CD14-positive monocyte (primary cell): ENCODE data around the gene ZNF341. TPM values are rescaled to one million over a fixed set of nuclear protein-coding genes. Genes with fewer than 3 reads are reported as not detected.

Experiments
- DNase-seq, 3 donors: peaks; one replicate each; pipeline ENCODE4 v3.0.0-alpha.2; 2011 to 2022
- H2AFZ ChIP-seq: 2 replicates; pipeline ENCODE4 v1.6.0; 2012; ENCODE audit warnings: mild to moderate bottlenecking, low read depth, low read length, inconsistent platforms; ENCODE audit not compliant: insufficient read depth, poor library complexity, severe bottlenecking
- H3K27ac ChIP-seq, 2 donors: 1 replicate in 1 of 2; 2 replicates in 1 of 2; pipeline ENCODE4 v1.5.1; 2012 to 2013; ENCODE audit warnings: low read length in 2 of 2, control low read depth in 1 of 2, inconsistent platforms in 1 of 2, low read depth in 1 of 2, mild to moderate bottlenecking in 1 of 2
- H3K27me3 ChIP-seq, 2 donors: one replicate each; pipeline versions ENCODE4 v1.6.0 to v1.6.1; 2011 to 2013; ENCODE audit warnings: low read length in 2 of 2; ENCODE audit not compliant: control insufficient read depth in 2 of 2, insufficient read depth in 2 of 2
- H3K36me3 ChIP-seq, 2 donors: replicated peaks in 1 of 2; 1 replicate in 1 of 2; 2 replicates in 1 of 2; pipeline versions ENCODE4 v1.5.1 to v1.6.1; 2012 to 2013; ENCODE audit warnings: low read length in 2 of 2, control low read depth in 1 of 2, inconsistent platforms in 1 of 2, mild to moderate bottlenecking in 1 of 2; ENCODE audit not compliant: insufficient read depth in 2 of 2, control insufficient read depth in 1 of 2
- H3K4me1 ChIP-seq, 2 donors: 1 replicate in 1 of 2; 2 replicates in 1 of 2; pipeline versions ENCODE4 v1.5.1 to v1.6.1; 2012 to 2013; ENCODE audit warnings: low read length in 2 of 2, control low read depth in 1 of 2, inconsistent platforms in 1 of 2, mild to moderate bottlenecking in 1 of 2, moderate library complexity in 1 of 2; ENCODE audit not compliant: insufficient read depth in 2 of 2, control insufficient read depth in 1 of 2
- H3K4me2 ChIP-seq: replicated peaks from 2 replicates; pipeline ENCODE3; 2012; ENCODE audit warnings: low read length, moderate library complexity, mild to moderate bottlenecking; ENCODE audit not compliant: poor library complexity, severe bottlenecking; ENCODE audit errors: extremely low read depth
- H3K4me3 ChIP-seq, 3 experiments: fragments of 200-600 bp in 1 of 3; sonication (generic) in 1 of 3; replicated peaks in 1 of 3; 1 replicate in 2 of 3; 2 replicates in 1 of 3; pipeline ENCODE4 v1.5.1; 2011 to 2013; ENCODE audit warnings: low read length in 3 of 3, mild to moderate bottlenecking in 3 of 3, control low read depth in 2 of 3, low read depth in 2 of 3, inconsistent platforms in 1 of 3, moderate library complexity in 1 of 3
- H3K79me2 ChIP-seq: 2 replicates; pipeline ENCODE4 v1.6.0; 2012; ENCODE audit warnings: mild to moderate bottlenecking, control low read depth, inconsistent platforms, low read length, moderate library complexity; ENCODE audit not compliant: insufficient read depth
- H3K9ac ChIP-seq: 2 replicates; pipeline ENCODE4 v1.6.0; 2017; ENCODE audit warnings: low read length, mild to moderate bottlenecking; ENCODE audit not compliant: insufficient read depth, poor library complexity, severe bottlenecking
- H3K9me3 ChIP-seq, 2 donors: replicated peaks in 1 of 2; 1 replicate in 1 of 2; 2 replicates in 1 of 2; pipeline versions ENCODE4 v1.5.1 to v1.6.1; 2012 to 2013; ENCODE audit warnings: low read length in 2 of 2, control low read depth in 1 of 2; ENCODE audit not compliant: control insufficient read depth in 1 of 2, insufficient read depth in 1 of 2
- H4K20me1 ChIP-seq: 2 replicates; pipeline ENCODE4 v1.6.0; 2012; ENCODE audit warnings: mild to moderate bottlenecking, low read length, control low read depth, moderate library complexity; ENCODE audit not compliant: insufficient read depth
- H3K27ac Mint-ChIP-seq, 7 donors: one replicate each; pipeline ENCODE4 v1.8.0; 2020; ENCODE audit warnings: mild to moderate bottlenecking in 7 of 7, mixed read lengths in 7 of 7, moderate library complexity in 6 of 7, inconsistent platforms in 2 of 7
- H3K27me3 Mint-ChIP-seq, 3 donors: one replicate each; pipeline ENCODE4 v1.8.0; 2021 to 2022; ENCODE audit warnings: low read depth in 3 of 3, mild to moderate bottlenecking in 3 of 3, mixed read lengths in 3 of 3, moderate library complexity in 3 of 3, inconsistent platforms in 1 of 3
- H3K36me3 Mint-ChIP-seq, 2 donors: one replicate each; pipeline ENCODE4 v1.8.0; 2020; ENCODE audit warnings: mixed read lengths in 2 of 2, inconsistent platforms in 1 of 2, mild to moderate bottlenecking in 1 of 2
- H3K4me1 Mint-ChIP-seq: one replicate; pipeline ENCODE4 v1.8.0; 2020; ENCODE audit warnings: mild to moderate bottlenecking, mixed read lengths
- H3K4me3 Mint-ChIP-seq, 2 donors: one replicate each; pipeline ENCODE4 v1.8.0; 2020; ENCODE audit warnings: mild to moderate bottlenecking in 2 of 2, mixed read lengths in 2 of 2, moderate library complexity in 1 of 2
- H3K9me3 Mint-ChIP-seq, 7 donors: one replicate each; pipeline ENCODE4 v1.8.0; 2020 to 2022; ENCODE audit warnings: mixed read lengths in 7 of 7, mild to moderate bottlenecking in 6 of 7, moderate library complexity in 6 of 7, inconsistent platforms in 2 of 7
- WGBS: methylation state at CpG from one replicate; pipeline ENCODE4 v1.1.5; 2013; ENCODE audit warnings: missing lambda C conversion rate; ENCODE audit not compliant: insufficient coverage; 5-methylcytosine and 5-hydroxymethylcytosine counted together
- intact Hi-C, 2 donors: fragments of 100-400 bp; cut with micrococcal nuclease; formaldehyde crosslinking; loops; one replicate each; pipeline versions ENCODE4 v1.15.0 to v1.15.1; 2023
- polyA plus RNA-seq, 3 donors: library from polyadenylated mRNA; depleted of rRNA in 1 of 3; unstranded in 2 of 3; stranded (reverse) in 1 of 3; fragments of 300-500 nt in 2 of 3; fragments of >200 nt in 1 of 3; fragmentation: Illumina TruSeq in 2 of 3; gene quantifications; 1 replicate in 2 of 3; 2 replicates in 1 of 3; pipeline ENCODE4 v1.2.3, GENCODE V29; 2012 to 2021
- TF ChIP-seq, protein P1 (sequence below): fragments of 200-600 bp; IDR thresholded peaks from one replicate; pipeline ENCODE4 v1.8.0; 2022; ENCODE audit warnings: antibody characterized with exemption, mild to moderate bottlenecking

Gene ZNF341
- polyA plus RNA-seq, 3 donors: 1.1 to 10.3 (median 2.3) TPM

- H4K20me1 ChIP-seq: no peaks in the 10 kb centered on the region
- H3K9ac ChIP-seq: no peak overlapping the region
- H3K27me3 ChIP-seq: no peaks in the 10 kb centered on the region
- no peak overlapping the region for H2AFZ ChIP-seq
- TF ChIP-seq, protein P1, sequence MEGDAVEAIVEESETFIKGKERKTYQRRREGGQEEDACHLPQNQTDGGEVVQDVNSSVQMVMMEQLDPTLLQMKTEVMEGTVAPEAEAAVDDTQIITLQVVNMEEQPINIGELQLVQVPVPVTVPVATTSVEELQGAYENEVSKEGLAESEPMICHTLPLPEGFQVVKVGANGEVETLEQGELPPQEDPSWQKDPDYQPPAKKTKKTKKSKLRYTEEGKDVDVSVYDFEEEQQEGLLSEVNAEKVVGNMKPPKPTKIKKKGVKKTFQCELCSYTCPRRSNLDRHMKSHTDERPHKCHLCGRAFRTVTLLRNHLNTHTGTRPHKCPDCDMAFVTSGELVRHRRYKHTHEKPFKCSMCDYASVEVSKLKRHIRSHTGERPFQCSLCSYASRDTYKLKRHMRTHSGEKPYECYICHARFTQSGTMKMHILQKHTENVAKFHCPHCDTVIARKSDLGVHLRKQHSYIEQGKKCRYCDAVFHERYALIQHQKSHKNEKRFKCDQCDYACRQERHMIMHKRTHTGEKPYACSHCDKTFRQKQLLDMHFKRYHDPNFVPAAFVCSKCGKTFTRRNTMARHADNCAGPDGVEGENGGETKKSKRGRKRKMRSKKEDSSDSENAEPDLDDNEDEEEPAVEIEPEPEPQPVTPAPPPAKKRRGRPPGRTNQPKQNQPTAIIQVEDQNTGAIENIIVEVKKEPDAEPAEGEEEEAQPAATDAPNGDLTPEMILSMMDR: no peak
- Mint-ChIP-seq H3K9me3 (peaks cover 0 to 1% (median 0%) of the 10 kb centered on the region in 7 donors), H3K27me3 (no peaks in the 10 kb centered on the region), H3K36me3 (peaks cover 12 to 30% of the 10 kb centered on the region in 2 donors), H3K4me1 (peaks cover 30% of the 10 kb centered on the region), H3K27ac (peak overlapping the region in 2 of 7 donors; percentile 20 to 43), H3K4me3 (no peak overlapping the region)
- H3K79me2 ChIP-seq: no peaks in the 10 kb centered on the region
- no peaks in the 10 kb centered on the region for H3K9me3 ChIP-seq
- peaks cover 0 to 9% of the 10 kb centered on the region in 2 donors for H3K4me1 ChIP-seq
- peaks cover 4 to 18% of the 10 kb centered on the region in 2 donors for H3K36me3 ChIP-seq
- WGBS: 55% methylated on average over 7 of the region's 21 CpGs
- DNase-seq: no peak
- no peak overlapping the region for H3K4me3 ChIP-seq
- no peak overlapping the region for H3K4me2 ChIP-seq
- intact Hi-C loops: no loop called here
- H3K27ac ChIP-seq: no peak overlapping the region
These were observed 61.5 kb downstream of the ZNF341 start for GRCh38 chr20:33793011-33793931.

GRCh38 chr20:33796263-33796906, 64.6 kb downstream of the ZNF341 start:
- no peaks in the 10 kb centered on the region for H3K79me2 ChIP-seq
- TF ChIP-seq, protein P1: no peak
- peaks cover 10 to 14% of the 10 kb centered on the region in 2 donors for H3K4me1 ChIP-seq
- no peak overlapping the region for H3K27ac ChIP-seq
- no peak overlapping the region for H3K4me2 ChIP-seq
- WGBS: 100% methylated on average over 2 of the region's 9 CpGs
- no peaks in the 10 kb centered on the region for H3K27me3 ChIP-seq
- Mint-ChIP-seq H3K4me3 (no peak overlapping the region), H3K4me1 (peaks cover 27% of the 10 kb centered on the region), H3K9me3 (peaks cover 0 to 2% (median 0%) of the 10 kb centered on the region in 7 donors), H3K36me3 (peaks cover 2 to 5% of the 10 kb centered on the region in 2 donors), H3K27me3 (peaks cover 0 to 3% (median 0%) of the 10 kb centered on the region in 3 donors), H3K27ac (no peak overlapping the region)
- DNase-seq: no peak
- H3K36me3 ChIP-seq: peaks cover under 1 to 6% of the 10 kb centered on the region in 2 donors
- H2AFZ ChIP-seq: no peak overlapping the region
- no peaks in the 10 kb centered on the region for H4K20me1 ChIP-seq
- H3K9me3 ChIP-seq: no peaks in the 10 kb centered on the region
- H3K4me3 ChIP-seq: no peak overlapping the region
- no peak overlapping the region for H3K9ac ChIP-seq
- intact Hi-C loops: no loop called here
